NCI-H526 treated with DMSO at 0.1 percent for 48 hours (cell line): ENCODE data around the gene BPIFB2.

Experiments used
- DNase-seq: peaks from one replicate; lab custom pipeline; 2025; lab: John Stamatoyannopoulos, UW

The BPIFB2 gene

DNA sequence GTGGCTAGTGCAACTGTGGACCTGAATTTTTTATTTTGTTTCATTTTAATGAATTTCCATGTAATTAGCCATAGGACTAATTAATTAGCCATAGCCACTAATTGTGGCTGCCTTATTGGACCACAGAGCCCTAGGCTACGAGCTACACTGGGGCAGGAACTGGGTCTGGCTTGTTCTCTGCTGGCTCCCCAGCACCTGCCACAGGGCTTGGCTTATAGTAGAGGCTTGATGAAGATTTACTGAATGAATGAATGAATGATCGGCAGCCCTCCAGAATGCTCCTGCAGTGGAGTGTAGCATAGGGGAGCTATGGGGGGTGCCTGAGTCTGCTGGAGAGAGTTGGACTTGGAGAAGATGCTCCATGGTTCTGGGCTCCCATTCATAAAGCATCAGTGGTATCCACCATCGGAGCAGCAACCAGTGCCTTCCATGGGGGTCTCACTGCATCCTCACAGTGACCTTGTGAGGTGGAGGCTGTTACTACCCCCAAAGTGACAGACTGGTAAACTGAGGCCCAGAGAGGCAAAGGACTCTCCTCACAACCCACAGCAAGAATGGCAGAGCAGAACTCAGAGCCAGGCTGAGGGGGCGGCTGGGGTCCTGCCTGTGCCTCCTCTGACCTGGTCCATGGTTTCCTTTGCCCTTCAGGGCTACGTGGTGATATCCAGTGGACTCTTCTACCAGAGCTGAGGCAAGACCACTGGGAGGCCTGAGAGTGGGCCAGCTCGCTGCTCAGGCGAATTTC, 15.4 kb downstream of the BPIFB2 start:
- no peak for DNase-seq

GRCh38 chr20:33023439-33024242, 16.1 kb downstream of the BPIFB2 start:
- DNase-seq: no peak

DNA sequence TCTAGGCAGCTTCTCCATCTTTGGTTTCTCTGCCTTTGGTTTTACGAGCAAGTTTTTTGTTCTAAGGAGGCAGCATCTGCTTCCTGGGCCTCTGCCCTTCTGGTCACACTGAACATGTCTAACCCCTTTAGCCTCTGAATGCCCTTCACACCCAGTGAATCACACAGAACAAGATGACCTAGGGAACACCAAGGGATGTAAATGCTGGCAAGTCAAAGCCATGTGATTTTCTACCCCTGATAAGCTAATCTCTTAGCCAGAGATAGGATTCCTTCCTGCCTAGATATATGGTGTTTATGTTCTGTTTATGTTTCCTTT, 16.7 kb downstream of the BPIFB2 start:
- DNase-seq: no peak

DNA sequence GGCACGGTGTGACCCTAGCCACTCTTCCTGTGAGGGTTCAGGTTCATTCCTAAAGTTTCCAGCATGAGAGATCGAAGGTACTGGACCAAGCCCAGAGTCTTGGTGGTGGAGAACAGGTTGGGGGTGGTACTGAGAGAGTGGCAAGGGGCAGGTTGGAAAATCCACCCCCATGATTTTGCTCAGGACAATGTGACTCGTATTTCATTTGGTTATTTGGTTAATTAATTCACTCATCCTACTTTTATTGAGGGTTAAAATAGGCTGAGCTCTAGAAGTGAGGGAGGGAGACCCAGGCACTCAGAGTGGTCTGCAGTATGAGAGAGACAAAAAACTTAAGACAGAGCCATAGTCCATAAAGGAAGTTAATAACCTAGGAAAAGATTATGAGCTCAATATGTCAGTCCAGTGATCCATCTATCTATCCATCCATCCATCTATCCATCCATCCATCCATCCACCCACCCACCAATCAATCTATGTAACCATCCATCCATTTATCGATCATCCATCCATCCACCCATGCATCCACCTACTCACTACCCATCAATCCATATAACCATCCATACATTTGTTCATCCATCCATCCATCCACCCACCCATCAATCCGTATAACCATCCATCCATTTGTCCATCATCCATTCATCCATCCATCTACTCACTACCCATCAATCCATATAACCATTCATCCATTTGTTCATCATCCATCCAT, 17.3 kb downstream of the BPIFB2 start:
- no peak for DNase-seq

GRCh38 chr20:33025318-33025876, 17.9 kb downstream of the BPIFB2 start:
- no peak for DNase-seq

GRCh38 chr20:33026072-33026778, 18.7 kb downstream of the BPIFB2 start:
- DNase-seq: no peak

DNA sequence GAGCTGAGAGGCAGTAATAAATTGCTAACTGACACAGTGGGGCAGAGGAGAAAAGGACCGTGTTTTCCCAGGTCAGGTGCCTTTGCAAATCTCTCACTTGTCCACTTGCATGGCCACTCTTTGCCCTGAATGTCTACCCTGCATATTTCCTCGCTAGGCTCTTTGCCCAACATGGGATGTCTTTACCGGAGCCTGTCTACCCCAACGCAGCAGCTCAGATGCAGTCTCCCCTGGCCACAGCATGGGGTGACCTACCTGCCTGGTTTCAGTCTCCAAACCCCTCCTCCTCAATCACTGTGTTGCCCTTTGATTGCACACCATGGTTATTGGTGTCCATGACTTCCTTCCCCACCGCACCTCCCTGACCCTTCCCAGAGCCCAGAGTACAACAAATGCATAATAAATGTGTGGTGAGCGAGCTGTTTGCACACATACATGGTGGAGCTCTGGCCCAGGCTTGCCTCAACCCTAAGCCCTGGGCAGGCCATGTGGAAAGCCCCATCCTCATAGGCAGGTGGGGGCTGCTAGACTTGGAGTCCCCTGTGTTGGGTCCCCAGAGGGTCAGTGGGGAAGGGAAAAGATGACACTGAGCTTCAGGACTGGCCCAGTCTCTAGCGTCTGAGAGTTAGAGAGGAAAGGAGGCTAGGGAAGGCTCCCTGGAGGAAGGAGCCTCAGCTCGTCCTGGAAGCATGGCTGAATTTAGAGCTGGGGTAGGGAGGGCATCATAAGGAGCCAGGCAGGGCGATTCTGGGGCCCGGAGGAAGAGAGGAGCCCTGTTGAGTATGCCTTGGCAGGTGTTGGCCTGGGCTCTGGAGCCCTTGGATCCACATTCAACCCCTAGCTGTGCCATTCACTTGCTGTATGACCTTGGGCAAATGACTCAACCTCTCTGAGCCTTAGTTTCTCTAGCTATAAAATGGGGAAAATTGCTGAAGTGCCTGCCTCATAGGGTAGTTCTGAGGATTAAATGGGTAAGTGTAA, 19.6 kb downstream of the BPIFB2 start:
- no peak for DNase-seq

DNA sequence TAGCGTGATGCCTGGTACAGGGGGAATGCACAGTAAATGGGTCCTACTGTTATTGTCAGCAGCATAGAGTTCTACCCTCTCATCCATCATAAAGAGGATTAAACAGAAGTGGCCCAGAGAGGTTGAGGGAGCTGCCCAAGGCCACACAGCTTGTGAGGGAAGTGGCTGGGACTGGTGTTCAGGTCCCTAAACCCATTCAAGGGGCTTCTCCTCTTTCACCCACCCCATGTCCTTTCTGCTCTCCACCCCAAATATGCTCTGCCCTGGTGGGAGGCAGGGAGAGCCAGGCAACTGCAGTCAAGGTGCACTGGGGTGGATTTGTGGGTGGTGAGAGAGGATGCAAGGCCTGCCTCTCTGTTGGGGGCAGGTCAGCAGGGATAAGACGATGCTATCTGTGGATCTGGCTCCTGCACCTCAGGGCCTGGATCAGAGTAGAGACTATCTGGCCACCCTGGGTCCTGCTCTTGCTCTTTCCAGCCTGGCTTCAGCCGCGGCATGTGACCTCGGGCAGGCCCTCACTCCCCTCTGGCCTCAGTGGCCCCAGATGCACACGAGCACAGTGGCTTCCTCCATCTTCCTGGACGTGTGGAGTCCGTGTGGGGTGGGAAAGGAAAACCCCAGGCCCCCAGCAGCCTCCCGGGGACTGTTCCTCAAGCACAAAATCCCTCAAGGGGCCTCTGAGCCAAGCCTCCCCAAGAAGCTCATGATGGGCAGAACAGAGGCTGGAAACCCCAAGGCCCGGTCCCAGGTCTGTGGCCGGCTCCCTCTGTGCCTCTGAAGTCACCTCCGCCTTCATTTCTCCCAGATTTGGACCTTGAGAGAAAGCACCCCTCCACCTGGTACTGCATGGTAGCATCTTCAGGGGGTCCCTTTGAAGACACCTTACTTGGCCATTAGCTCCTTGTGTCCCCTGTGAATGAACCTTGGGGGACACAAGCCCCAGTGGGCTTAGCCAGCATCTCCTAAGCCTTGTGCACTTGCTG, 20.6 kb downstream of the BPIFB2 start:
- no peak for DNase-seq

- DNase-seq: no peak
Measured at GRCh38 chr20:33028875-33029274, 21.4 kb downstream of the BPIFB2 start.

GRCh38 chr20:33030076-33030475, 22.6 kb downstream of the BPIFB2 start:
- no peak for DNase-seq

DNA sequence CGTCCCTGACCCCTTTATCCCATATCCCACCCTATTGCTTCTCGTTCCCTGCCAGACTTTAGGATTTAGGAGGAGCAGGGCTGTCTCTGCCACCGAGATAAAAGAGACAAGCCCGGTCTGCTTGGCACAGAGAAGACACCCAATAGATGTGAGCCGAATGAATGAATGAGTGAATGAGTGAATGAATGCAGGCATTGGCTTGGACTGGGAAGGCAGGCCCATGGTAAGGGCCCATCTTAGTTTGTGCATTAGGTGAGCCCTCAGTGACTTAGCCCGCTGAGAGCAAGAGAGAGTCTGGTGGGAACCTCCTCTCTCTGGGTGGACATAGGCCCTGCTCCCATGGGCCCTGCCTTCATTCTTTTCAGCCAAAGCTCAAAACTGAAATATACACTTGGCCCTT, 23.1 kb downstream of the BPIFB2 start:
- DNase-seq: no peak

GRCh38 chr20:33031531-33031930, 24.0 kb downstream of the BPIFB2 start, which contains the start of gene BPIFB6:
Gene BPIFB6 (plus strand): TSS chr20:33031648. CDS start chr20:33031648, 0 bp downstream.
- no peak for DNase-seq

DNA sequence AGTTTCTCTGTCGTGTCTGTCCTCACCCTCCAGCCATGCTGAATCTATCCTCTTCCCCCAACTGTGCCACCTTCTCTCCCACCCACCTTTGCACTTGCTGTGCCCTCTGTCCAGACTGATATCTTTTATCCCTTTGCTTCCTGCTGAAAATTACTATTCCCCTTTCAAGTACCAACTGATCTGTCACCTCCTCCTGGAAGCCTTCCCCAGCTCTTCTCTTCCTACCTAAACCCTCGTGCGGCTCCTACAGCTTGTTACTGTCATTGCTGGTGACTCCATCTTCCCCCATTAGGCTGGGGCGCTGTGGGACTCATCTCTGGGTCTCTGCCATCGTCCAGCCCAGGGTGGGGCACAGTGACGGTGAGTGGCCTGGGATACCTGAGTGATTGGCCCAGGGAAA, 25.1 kb downstream of the BPIFB2 start:
- DNase-seq: no peak

DNA sequence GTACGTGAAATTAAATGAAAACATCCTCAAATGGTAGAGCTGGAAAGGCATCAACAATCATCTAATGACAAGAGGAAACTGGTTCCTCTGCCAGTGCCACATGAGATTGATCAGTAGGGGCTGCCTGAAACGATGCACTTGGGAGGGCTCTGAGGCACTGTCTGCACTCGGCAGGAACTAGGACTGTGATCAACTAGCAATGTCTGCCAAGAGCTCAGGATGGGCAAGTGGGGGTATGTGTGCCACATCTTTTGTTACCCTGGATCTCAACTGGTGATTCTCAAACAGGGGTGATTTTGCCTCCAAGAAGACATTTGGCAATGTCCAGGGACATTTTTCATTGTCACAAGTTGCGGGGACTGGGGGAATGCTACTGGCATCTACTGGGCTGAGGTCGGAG, 25.9 kb downstream of the BPIFB2 start:
- DNase-seq: no peak

DNA sequence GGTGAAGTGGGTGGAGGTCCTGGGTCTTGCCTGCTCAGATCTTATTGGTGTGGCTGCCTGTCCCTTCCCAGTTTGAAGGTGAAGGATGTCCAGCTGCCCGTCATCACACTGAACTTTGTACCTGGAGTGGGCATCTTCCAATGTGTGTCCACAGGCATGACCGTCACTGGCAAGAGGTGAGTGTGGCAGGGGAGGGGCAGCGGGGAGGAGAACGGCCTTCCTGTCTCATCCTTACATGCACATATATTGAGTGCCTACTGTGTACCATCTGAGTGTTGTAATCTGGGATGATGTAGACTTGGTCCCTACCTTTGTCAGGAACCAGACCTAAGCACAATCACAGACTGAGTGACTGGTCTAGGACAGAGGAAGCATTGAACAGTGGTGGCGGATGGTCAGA, 26.6 kb downstream of the BPIFB2 start:
- no peak for DNase-seq

GRCh38 chr20:33034901-33035492, 27.5 kb downstream of the BPIFB2 start:
- DNase-seq: no peak

GRCh38 chr20:33037456-33037855, 30.0 kb downstream of the BPIFB2 start:
- no peak for DNase-seq

GRCh38 chr20:33038243-33038642, 30.7 kb downstream of the BPIFB2 start:
- no peak for DNase-seq

DNA sequence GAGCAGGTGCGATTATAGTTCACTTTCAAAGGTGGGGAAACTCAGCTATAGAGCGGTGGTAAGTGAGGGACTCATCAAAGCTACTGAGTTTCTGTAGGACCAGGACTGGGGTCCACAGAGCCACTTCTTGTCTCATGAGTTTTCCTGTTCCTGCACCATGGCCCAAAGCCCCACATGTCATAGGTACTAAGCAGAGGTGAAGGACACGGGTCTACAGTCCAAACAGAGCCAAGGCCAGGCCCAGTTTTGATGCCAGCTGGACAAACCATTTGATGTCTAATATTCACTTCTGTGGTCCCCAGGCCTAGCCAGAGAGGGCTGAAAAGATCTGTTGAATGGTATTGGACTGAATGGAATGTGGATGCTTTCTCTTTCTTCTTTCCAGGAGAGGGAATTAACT, 34.9 kb downstream of the BPIFB2 start:
- DNase-seq: no peak
